OCI-LY7 (cell line): ENCODE results near the gene NHS. TPM values are rescaled to one million over a fixed set of nuclear protein-coding genes. Genes with fewer than 3 reads are reported as not detected.

Experiments
- BruUV-seq: library from RNA; stranded (reverse); fragments of 400-500 nt; replicated peaks from 2 replicates; lab custom pipeline; 2021; lab: Mats Ljungman, UMichigan
- CTCF ChIA-PET: fragments of 300-600 bp; sonication (Branson Sonifier 250); formaldehyde crosslinking; loops from one replicate; lab custom pipeline; 2022; ENCODE audit warnings: antibody characterized with exemption; ENCODE audit not compliant: unreplicated experiment; lab: Charles Lee
- POLR2A ChIA-PET: fragments of 300-600 bp; sonication (Branson Sonifier 250); formaldehyde crosslinking; loops from one replicate; lab custom pipeline; 2022; ENCODE audit warnings: antibody characterized with exemption; lab: Charles Lee
- DNase-seq: peaks from one replicate; pipeline ENCODE4 v3.0.0-alpha.2; 2015; ENCODE audit warnings: low spot score
- H2AFZ ChIP-seq: fragments of 200-600 bp; sonication (generic), shearing (Covaris generic); 2 replicates; pipeline ENCODE4 v1.6.1; 2014; ENCODE audit warnings: mild to moderate bottlenecking, antibody characterized with exemption, low read length, moderate library complexity
- H3K27ac ChIP-seq: fragments of 200-600 bp; sonication (generic); 2 replicates; pipeline ENCODE4 v1.5.1; 2014; ENCODE audit warnings: mixed run types, low read depth, mild to moderate bottlenecking, moderate library complexity, low read length, inconsistent platforms; ENCODE audit not compliant: poor library complexity, severe bottlenecking
- H3K36me3 ChIP-seq: fragments of 200-600 bp; sonication (generic); 2 replicates; pipeline ENCODE4 v1.6.1; 2014; ENCODE audit warnings: mild to moderate bottlenecking, antibody characterized with exemption, low read length, moderate library complexity, mixed read lengths; ENCODE audit not compliant: insufficient read depth
- H3K4me1 ChIP-seq: fragments of 200-600 bp; sonication (generic); 2 replicates; pipeline ENCODE4 v1.5.1; 2014; ENCODE audit warnings: mild to moderate bottlenecking, low read length; ENCODE audit not compliant: insufficient read depth, poor library complexity, severe bottlenecking
- H3K4me2 ChIP-seq: fragments of 200-600 bp; sonication (generic); 2 replicates; pipeline ENCODE4 v1.6.1; 2014; ENCODE audit warnings: mild to moderate bottlenecking, low read length
- H3K4me3 ChIP-seq: fragments of 200-600 bp; sonication (generic); 2 replicates; pipeline ENCODE4 v1.5.1; 2014; ENCODE audit warnings: mild to moderate bottlenecking, low read depth, low read length; ENCODE audit not compliant: poor library complexity, severe bottlenecking
- H3K79me2 ChIP-seq: fragments of 200-600 bp; sonication (generic); 2 replicates; pipeline ENCODE4 v1.6.1; 2016; ENCODE audit warnings: low read depth, mild to moderate bottlenecking, low read length, moderate library complexity, mixed read lengths; ENCODE audit not compliant: insufficient read depth
- H3K9me2 ChIP-seq: fragments of 200-600 bp; sonication (generic); 2 replicates; pipeline ENCODE4 v1.6.1; 2016; ENCODE audit warnings: mild to moderate bottlenecking, low read length, mixed read lengths; ENCODE audit not compliant: insufficient read depth
- H3K9me3 ChIP-seq: fragments of 200-600 bp; sonication (generic); 2 replicates; pipeline ENCODE4 v1.6.1; 2014; ENCODE audit warnings: mild to moderate bottlenecking, mixed run types, low read length, mixed read lengths
- H4K20me1 ChIP-seq: fragments of 200-600 bp; sonication (generic); 2 replicates; pipeline ENCODE4 v1.6.1; 2014; ENCODE audit warnings: mild to moderate bottlenecking, antibody characterized with exemption, low read length, moderate library complexity, mixed read lengths; ENCODE audit not compliant: insufficient read depth
- EZH2phosphoT487 ChIP-seq: fragments of 200-600 bp; sonication (generic); IDR thresholded peaks from 2 replicates; pipeline ENCODE4 v1.6.1; 2018; ENCODE audit warnings: low read depth, borderline replicate concordance, mild to moderate bottlenecking, mixed run types, antibody characterized with exemption, low read length, moderate library complexity, mixed read lengths
- intact Hi-C: fragments of 100-400 bp; cut with micrococcal nuclease; formaldehyde crosslinking; loops from one replicate; pipeline ENCODE4 v1.10.0; 2022; ENCODE audit not compliant: unreplicated experiment
- total RNA-seq, 2 experiments: library from RNA; depleted of rRNA in 1 of 2; stranded (reverse); fragments of >200 nt in 1 of 2; shearing (Covaris generic) in 1 of 2; gene quantifications; 2 replicates each; pipeline ENCODE4 v1.2.3, GENCODE V29; 2014 to 2022
- TF ChIP-seq, protein P1 (sequence below): fragments of 200-600 bp; sonication (generic); conservative IDR thresholded peaks from 2 replicates; pipeline ENCODE4 v1.5.1; 2014; ENCODE audit warnings: mild to moderate bottlenecking, antibody characterized with exemption, low read length, moderate library complexity, mixed read lengths

The NHS gene
- total RNA-seq, 2 experiments from 2014 or later, result not detected

- Histone ChIP-seq H3K79me2 (no peaks in the 10 kb centered on the region), H3K9me3 (no peaks in the 10 kb centered on the region), H3K27ac (no peak overlapping the region), H3K4me2 (no peak overlapping the region), H3K4me1 (no peaks in the 10 kb centered on the region), H3K9me2 (no peaks in the 10 kb centered on the region), H3K4me3 (no peak overlapping the region), H2AFZ (no peak overlapping the region), H3K36me3 (no peaks in the 10 kb centered on the region), H4K20me1 (no peaks in the 10 kb centered on the region)
- DNase-seq, result no peak
- TF ChIP-seq EZH2phosphoT487, result no peak
- TF ChIP-seq, protein P1, sequence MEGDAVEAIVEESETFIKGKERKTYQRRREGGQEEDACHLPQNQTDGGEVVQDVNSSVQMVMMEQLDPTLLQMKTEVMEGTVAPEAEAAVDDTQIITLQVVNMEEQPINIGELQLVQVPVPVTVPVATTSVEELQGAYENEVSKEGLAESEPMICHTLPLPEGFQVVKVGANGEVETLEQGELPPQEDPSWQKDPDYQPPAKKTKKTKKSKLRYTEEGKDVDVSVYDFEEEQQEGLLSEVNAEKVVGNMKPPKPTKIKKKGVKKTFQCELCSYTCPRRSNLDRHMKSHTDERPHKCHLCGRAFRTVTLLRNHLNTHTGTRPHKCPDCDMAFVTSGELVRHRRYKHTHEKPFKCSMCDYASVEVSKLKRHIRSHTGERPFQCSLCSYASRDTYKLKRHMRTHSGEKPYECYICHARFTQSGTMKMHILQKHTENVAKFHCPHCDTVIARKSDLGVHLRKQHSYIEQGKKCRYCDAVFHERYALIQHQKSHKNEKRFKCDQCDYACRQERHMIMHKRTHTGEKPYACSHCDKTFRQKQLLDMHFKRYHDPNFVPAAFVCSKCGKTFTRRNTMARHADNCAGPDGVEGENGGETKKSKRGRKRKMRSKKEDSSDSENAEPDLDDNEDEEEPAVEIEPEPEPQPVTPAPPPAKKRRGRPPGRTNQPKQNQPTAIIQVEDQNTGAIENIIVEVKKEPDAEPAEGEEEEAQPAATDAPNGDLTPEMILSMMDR, result no peak
- intact Hi-C loops, result loop anchor here (10.0 kb wide), 1 partner anchor 347 kb away; no protein-coding TSS in a partner anchor
- POLR2A ChIA-PET, result no interaction called here
- no TSS peak for BruUV-seq
- CTCF ChIA-PET, result no interaction called here
Measured at GRCh38 chrX:17592117-17592516, 217.1 kb downstream of the NHS start.

- TF ChIP-seq EZH2phosphoT487, result no peak
- TF ChIP-seq, protein P1, result no peak
- no TSS peak for BruUV-seq
- intact Hi-C loops, result loop anchor here (10.0 kb wide), 1 partner anchor 350 kb away; no protein-coding TSS in a partner anchor
- no peaks in the 10 kb centered on the region for H3K4me1 ChIP-seq
- H3K36me3 ChIP-seq, result no peaks in the 10 kb centered on the region
- H2AFZ ChIP-seq, result no peak overlapping the region
- no peaks in the 10 kb centered on the region for H3K79me2 ChIP-seq
- H3K27ac ChIP-seq, result no peak overlapping the region
- no peaks in the 10 kb centered on the region for H4K20me1 ChIP-seq
- H3K4me3 ChIP-seq, result no peak overlapping the region
- H3K9me2 ChIP-seq, result no peaks in the 10 kb centered on the region
- DNase-seq, result no peak
- ChIA-PET POLR2A (no interaction called here), CTCF (no interaction called here)
- H3K9me3 ChIP-seq, result no peaks in the 10 kb centered on the region
- no peak overlapping the region for H3K4me2 ChIP-seq
Measured at GRCh38 chrX:17594693-17595092, 219.7 kb downstream of the NHS start.

DNA sequence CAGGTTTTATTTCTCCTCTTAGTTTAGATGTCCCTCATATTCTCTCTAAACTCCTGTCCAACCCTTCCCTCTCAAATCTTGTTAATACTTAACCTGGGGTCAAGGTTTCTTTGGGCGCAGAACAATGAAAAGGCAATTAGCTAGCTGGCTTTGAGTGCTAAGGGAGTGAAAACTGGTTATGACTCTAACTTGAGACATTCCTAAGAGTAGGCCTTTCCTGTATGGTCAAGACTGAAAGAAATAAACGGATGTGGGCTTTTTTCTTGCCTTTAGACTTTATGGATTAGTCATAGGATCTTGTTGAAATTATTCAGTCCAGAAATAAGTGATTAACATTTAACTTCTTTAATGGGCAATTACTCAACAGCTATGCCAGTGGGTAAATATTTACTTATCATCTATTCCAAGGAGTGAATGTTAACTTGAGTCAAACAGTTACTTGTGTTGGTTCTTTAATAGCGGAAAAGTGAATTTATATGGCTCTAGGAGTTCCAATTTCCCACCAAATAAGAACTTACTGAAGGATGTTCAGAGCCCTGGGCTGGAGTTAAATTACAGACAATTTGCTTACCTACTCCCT is 220.5 kb downstream of the NHS start:
- POLR2A ChIA-PET, result no interaction called here
- CTCF ChIA-PET, result no interaction called here

More for the DNA sequence above, 220.5 kb downstream of the NHS start:
- H3K27ac ChIP-seq, result no peak overlapping the region
- H4K20me1 ChIP-seq, result no peaks in the 10 kb centered on the region
- no peaks in the 10 kb centered on the region for H3K9me3 ChIP-seq
- no peaks in the 10 kb centered on the region for H3K4me1 ChIP-seq
- H3K36me3 ChIP-seq, result no peaks in the 10 kb centered on the region
- no peaks in the 10 kb centered on the region for H3K79me2 ChIP-seq
- DNase-seq, result no peak
- no peak overlapping the region for H2AFZ ChIP-seq
- TF ChIP-seq, protein P1, result no peak
- no peak for TF ChIP-seq EZH2phosphoT487
- intact Hi-C loops, result loop anchor here (10.0 kb wide), 1 partner anchor 351 kb away; no protein-coding TSS in a partner anchor
- no peaks in the 10 kb centered on the region for H3K9me2 ChIP-seq
- no peak overlapping the region for H3K4me2 ChIP-seq
- no peak overlapping the region for H3K4me3 ChIP-seq
- no TSS peak for BruUV-seq
